ENCODE data around the gene OR8U1. TPM values are rescaled to one million over a fixed set of nuclear protein-coding genes. Genes with fewer than 3 reads are reported as not detected.

OR8U1 gene
- polyA plus RNA-seq, 1 donor (not counting 4 experiments of a cell fraction or from before 2014, with no cell fraction given), result not detected

DNA sequence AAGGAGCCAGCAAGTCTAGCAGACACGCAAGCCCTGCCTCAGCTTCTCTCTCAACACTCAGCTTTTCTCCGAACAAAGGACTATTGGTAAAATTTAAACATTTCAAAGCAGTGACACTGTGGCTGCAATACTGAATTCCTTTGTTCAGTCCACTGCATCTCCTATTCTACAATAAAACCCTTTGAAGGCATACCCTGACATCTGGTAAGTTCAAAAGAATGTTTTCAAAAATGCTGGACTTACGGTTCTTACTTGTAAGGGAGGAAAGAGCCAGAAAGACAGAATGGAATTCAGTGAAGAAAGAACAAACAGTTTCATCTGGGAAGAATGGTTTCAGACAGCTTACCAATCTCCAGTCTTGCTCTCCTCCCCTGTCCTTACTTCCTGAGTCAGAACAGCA, 42.3 kb upstream of the OR8U1 start:
- no peak overlapping the region for H3K4me3 ChIP-seq (ENCODE audit: control insufficient read depth in 2 of 3, extremely low read depth in 1 of 3, insufficient read depth in 2 of 3, low read depth in 1 of 3, low read length in 3 of 3)
- no peaks in the 10 kb centered on the region for H3K27me3 ChIP-seq (ENCODE audit: control insufficient read depth, extremely low read depth, insufficient read depth, low read length)
- H3K36me3 ChIP-seq (ENCODE audit: control insufficient read depth in 2 of 2, extremely low read depth in 1 of 2, insufficient read depth in 2 of 2, low read length in 2 of 2), result no peaks in the 10 kb centered on the region
- no peaks in the 10 kb centered on the region for H3K9me1 ChIP-seq (ENCODE audit: control insufficient read depth, extremely low read depth, insufficient read depth, low read length)
- no peaks in the 10 kb centered on the region for H3K79me2 ChIP-seq (ENCODE audit: control insufficient read depth, insufficient read depth, low read length)
- TF ChIP-seq, protein P1, sequence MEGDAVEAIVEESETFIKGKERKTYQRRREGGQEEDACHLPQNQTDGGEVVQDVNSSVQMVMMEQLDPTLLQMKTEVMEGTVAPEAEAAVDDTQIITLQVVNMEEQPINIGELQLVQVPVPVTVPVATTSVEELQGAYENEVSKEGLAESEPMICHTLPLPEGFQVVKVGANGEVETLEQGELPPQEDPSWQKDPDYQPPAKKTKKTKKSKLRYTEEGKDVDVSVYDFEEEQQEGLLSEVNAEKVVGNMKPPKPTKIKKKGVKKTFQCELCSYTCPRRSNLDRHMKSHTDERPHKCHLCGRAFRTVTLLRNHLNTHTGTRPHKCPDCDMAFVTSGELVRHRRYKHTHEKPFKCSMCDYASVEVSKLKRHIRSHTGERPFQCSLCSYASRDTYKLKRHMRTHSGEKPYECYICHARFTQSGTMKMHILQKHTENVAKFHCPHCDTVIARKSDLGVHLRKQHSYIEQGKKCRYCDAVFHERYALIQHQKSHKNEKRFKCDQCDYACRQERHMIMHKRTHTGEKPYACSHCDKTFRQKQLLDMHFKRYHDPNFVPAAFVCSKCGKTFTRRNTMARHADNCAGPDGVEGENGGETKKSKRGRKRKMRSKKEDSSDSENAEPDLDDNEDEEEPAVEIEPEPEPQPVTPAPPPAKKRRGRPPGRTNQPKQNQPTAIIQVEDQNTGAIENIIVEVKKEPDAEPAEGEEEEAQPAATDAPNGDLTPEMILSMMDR (optimal IDR thresholded peaks at IDR 0.05 in 1 of 3, IDR thresholded peaks at IDR 0.05 in 1 of 3, conservative IDR thresholded peaks at IDR 0.05 in 1 of 3; ENCODE audit: extremely low read depth in 1 of 3, insufficient read depth in 2 of 3, low read length in 3 of 3), result no peak
- no peak for TF ChIP-seq EZH2 (IDR thresholded peaks at IDR 0.05; ENCODE audit: low read length)
- no peak overlapping the region for H3K9ac ChIP-seq (ENCODE audit: control insufficient read depth, extremely low read depth, insufficient read depth, low read length)
- DNase-seq (ENCODE audit: low read depth, low spot score) (no peak), FAIRE-seq (no peak)
- H4K20me1 ChIP-seq (ENCODE audit: control insufficient read depth, extremely low read depth, insufficient read depth, low read length), result no peaks in the 10 kb centered on the region
- H3K27ac ChIP-seq (ENCODE audit: control insufficient read depth, insufficient read depth, low read length), result no peak overlapping the region
- no peak overlapping the region for H3K4me2 ChIP-seq (ENCODE audit: control insufficient read depth, extremely low read depth, insufficient read depth, low read depth, low read length)
- H3K4me1 ChIP-seq (ENCODE audit: control insufficient read depth, extremely low read depth, insufficient read depth, low read length), result no peaks in the 10 kb centered on the region
- H2AFZ ChIP-seq (ENCODE audit: control insufficient read depth, low read length), result no peak overlapping the region
- dilution Hi-C loops (cut with MboI; ENCODE audit: extremely low pct_ligation_motif_present, low sequenced_read_pairs), result no loop called here
- H3K9me3 ChIP-seq (ENCODE audit: control insufficient read depth, low read depth, low read length), result no peaks in the 10 kb centered on the region

DNA sequence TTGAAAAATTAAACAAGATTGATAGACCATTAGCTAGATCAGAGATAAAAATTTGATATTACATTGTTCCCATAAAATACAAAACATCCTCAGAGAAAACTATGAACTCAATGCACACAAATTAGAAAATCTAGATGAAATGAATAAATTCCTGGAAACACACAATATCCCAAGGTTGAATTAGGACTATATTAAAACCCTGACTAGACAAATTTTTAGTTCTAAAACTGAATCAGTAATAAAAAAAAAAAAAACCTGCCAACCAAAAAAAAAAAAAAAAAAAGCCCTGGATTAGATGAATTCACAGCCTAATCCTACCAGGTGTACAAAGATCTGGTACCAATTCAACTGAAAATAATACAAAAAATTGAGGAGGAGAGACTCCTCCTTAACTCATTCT, 35.1 kb upstream of the OR8U1 start:
- Histone ChIP-seq H2AFZ (ENCODE audit: control insufficient read depth, low read length) (no peak overlapping the region), H4K20me1 (ENCODE audit: control insufficient read depth, extremely low read depth, insufficient read depth, low read length) (no peaks in the 10 kb centered on the region), H3K27ac (ENCODE audit: control insufficient read depth, insufficient read depth, low read length) (no peak overlapping the region)

More for the DNA sequence above, 35.1 kb upstream of the OR8U1 start:
- DNase-seq (ENCODE audit: low read depth, low spot score) (no peak), FAIRE-seq (no peak)
- H3K9me1 ChIP-seq (ENCODE audit: control insufficient read depth, extremely low read depth, insufficient read depth, low read length), result no peaks in the 10 kb centered on the region
- dilution Hi-C loops (cut with MboI; ENCODE audit: extremely low pct_ligation_motif_present, low sequenced_read_pairs), result no loop called here
- no peaks in the 10 kb centered on the region for H3K9me3 ChIP-seq (ENCODE audit: control insufficient read depth, low read depth, low read length)
- no peaks in the 10 kb centered on the region for H3K79me2 ChIP-seq (ENCODE audit: control insufficient read depth, insufficient read depth, low read length)
- no peaks in the 10 kb centered on the region for H3K27me3 ChIP-seq (ENCODE audit: control insufficient read depth, extremely low read depth, insufficient read depth, low read length)
- no peak overlapping the region for H3K4me3 ChIP-seq (ENCODE audit: control insufficient read depth in 2 of 3, extremely low read depth in 1 of 3, insufficient read depth in 2 of 3, low read depth in 1 of 3, low read length in 3 of 3)
- H3K4me1 ChIP-seq (ENCODE audit: control insufficient read depth, extremely low read depth, insufficient read depth, low read length), result no peaks in the 10 kb centered on the region
- no peaks in the 10 kb centered on the region for H3K36me3 ChIP-seq (ENCODE audit: control insufficient read depth in 2 of 2, extremely low read depth in 1 of 2, insufficient read depth in 2 of 2, low read length in 2 of 2)
- H3K9ac ChIP-seq (ENCODE audit: control insufficient read depth, extremely low read depth, insufficient read depth, low read length), result no peak overlapping the region
- TF ChIP-seq, protein P1 (optimal IDR thresholded peaks at IDR 0.05 in 1 of 3, IDR thresholded peaks at IDR 0.05 in 1 of 3, conservative IDR thresholded peaks at IDR 0.05 in 1 of 3; ENCODE audit: extremely low read depth in 1 of 3, insufficient read depth in 2 of 3, low read length in 3 of 3), result no peak
- TF ChIP-seq EZH2 (IDR thresholded peaks at IDR 0.05; ENCODE audit: low read length), result no peak
- no peak overlapping the region for H3K4me2 ChIP-seq (ENCODE audit: control insufficient read depth, extremely low read depth, insufficient read depth, low read depth, low read length)

Data from keratinocyte (primary cell).